Measurements from ENCODE around the gene IGF2.

IGF2 gene

DNA sequence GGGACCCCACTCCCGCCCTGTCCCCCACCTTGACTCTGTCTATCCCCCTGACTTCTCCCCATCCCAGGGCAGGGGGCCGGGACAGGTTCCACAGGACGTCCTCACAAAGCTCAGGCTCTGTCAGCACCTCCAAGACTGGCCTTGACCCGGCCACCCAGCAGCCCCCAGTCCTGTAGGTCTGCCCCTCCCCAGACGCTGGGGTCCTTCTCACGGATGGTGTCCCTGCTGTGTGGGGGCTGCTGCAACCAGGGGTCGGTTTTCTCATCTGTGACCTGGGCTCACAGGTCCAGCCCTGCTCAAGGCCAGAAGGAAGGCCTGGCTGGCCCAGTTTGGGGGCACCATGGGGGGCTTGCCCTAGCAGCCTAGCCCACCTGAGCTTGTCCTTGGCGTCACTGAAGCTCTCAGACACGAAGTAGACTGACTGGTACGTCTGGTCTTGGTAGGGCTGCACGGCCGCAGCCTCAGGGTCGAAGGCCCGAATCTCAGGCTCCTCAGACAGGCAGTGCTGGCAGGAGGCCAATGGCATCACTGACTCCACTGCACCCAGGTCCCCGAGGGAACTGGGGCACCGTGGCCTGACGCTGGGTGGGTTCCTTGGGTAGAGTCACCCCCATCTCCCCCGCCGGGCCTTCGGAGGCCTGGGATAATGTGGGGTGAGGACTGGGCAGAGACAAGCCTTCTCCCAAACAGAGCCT, 25.8 kb upstream of the IGF2 start:
- DNase-seq (ENCODE audit: low read depth), result no peak
- TF ChIP-seq, protein P1, sequence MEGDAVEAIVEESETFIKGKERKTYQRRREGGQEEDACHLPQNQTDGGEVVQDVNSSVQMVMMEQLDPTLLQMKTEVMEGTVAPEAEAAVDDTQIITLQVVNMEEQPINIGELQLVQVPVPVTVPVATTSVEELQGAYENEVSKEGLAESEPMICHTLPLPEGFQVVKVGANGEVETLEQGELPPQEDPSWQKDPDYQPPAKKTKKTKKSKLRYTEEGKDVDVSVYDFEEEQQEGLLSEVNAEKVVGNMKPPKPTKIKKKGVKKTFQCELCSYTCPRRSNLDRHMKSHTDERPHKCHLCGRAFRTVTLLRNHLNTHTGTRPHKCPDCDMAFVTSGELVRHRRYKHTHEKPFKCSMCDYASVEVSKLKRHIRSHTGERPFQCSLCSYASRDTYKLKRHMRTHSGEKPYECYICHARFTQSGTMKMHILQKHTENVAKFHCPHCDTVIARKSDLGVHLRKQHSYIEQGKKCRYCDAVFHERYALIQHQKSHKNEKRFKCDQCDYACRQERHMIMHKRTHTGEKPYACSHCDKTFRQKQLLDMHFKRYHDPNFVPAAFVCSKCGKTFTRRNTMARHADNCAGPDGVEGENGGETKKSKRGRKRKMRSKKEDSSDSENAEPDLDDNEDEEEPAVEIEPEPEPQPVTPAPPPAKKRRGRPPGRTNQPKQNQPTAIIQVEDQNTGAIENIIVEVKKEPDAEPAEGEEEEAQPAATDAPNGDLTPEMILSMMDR (IDR thresholded peaks at IDR 0.05; ENCODE audit: low read length, missing control alignments), result no peak
- H3K4me3 ChIP-seq (replicated peaks; ENCODE audit: low read depth, low read length), result no peak overlapping the region

DNA sequence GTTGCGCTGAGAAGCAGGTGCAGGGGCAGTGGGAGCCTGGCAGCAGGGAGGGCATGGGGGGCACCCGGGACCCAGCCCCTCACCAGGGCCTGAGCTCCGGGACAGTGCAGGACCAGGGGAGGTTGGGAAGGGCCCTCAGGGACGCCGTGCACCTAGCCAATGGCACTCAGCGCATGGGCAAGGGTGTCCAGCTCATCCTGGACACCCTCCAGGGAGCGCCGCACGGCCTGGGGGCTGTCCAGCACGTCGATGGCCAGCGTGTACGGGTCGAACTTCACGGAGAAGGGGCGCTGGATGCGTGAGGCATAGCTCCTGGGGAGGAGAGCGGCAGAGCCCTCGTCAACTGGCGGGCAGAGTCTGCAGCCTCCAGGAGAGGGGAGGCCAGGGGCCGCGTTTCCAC, 24.9 kb upstream of the IGF2 start:
- no peak for DNase-seq (ENCODE audit: low read depth)
- TF ChIP-seq, protein P1 (IDR thresholded peaks at IDR 0.05; ENCODE audit: low read length, missing control alignments), result no peak

GRCh38 chr11:2163428-2163978, 24.3 kb upstream of the IGF2 start:
- no peak for DNase-seq (ENCODE audit: low read depth)
- H3K4me3 ChIP-seq (replicated peaks; ENCODE audit: low read depth, low read length), result no peak overlapping the region
- TF ChIP-seq, protein P1 (IDR thresholded peaks at IDR 0.05; ENCODE audit: low read length, missing control alignments), result no peak

More for the DNA sequence above, 24.9 kb upstream of the IGF2 start:
- no peak overlapping the region for H3K4me3 ChIP-seq (replicated peaks; ENCODE audit: low read depth, low read length)

DNA sequence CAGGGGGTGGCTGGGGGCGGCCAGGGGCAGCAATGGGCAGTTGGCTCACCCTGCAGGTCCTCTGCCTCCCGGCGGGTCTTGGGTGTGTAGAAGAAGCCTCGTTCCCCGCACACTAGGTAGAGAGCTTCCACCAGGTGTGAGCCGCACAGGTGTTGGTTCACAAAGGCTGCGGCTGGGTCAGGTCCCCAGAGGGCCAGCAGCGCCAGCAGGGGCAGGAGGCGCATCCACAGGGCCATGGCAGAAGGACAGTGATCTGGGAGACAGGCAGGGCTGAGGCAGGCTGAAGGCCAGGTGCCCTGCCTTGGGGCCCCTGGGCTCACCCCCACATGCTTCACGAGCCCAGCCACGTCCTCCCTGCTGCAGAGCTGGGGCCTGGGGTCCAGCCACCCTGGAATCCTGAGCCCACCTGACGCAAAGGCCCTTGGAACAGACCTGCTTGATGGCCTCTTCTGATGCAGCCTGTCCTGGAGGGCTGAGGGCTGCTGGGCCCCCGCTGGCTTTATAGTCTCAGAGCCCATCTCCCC, 21.6 kb upstream of the IGF2 start, which contains the start of gene INS:
Gene INS, minus strand, starts transcription at position 474 of the 524 bp plus-strand sequence. Its CDS starts 238 bp downstream, at position 236.
- no peak within 1 kb of the TSS for H3K4me3 ChIP-seq (replicated peaks; ENCODE audit: low read depth, low read length)
- TF ChIP-seq, protein P1 (IDR thresholded peaks at IDR 0.05; ENCODE audit: low read length, missing control alignments), result no peak
- DNase-seq (ENCODE audit: low read depth), result no peak

GRCh38 chr11:2159536-2160413, 20.6 kb upstream of the IGF2 start:
- DNase-seq (ENCODE audit: low read depth), result no peak
- H3K4me3 ChIP-seq (replicated peaks; ENCODE audit: low read depth, low read length), result no peak overlapping the region
- TF ChIP-seq, protein P1 (IDR thresholded peaks at IDR 0.05; ENCODE audit: low read length, missing control alignments), result no peak

DNA sequence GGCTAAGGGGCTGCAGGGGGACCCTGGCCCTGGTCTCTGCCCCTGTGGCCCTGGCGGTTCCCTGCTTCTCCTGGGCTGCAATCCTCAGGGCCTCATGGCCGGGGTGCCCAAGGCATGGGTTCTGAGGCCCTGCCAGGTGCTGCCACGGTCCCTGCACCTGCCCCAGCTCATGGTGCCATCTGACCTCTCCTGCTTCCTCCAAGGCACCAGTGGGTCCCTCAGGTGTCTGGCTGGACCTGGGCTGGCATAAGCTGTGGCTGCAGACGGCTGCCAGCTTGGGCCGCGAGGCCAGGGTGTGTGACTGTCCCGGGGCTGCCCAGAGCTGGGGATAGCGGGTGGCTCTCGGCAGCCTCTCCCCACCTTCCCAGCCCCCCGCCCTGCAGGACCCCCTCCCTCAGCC, 19.8 kb upstream of the IGF2 start:
- no peak overlapping the region for H3K4me3 ChIP-seq (replicated peaks; ENCODE audit: low read depth, low read length)
- TF ChIP-seq, protein P1 (IDR thresholded peaks at IDR 0.05; ENCODE audit: low read length, missing control alignments), result no peak
- no peak for DNase-seq (ENCODE audit: low read depth)
